Endothelial cell of umbilical vein (primary cell): ENCODE data around the gene ATG14. TPM values are rescaled to one million over a fixed set of nuclear protein-coding genes. Genes with fewer than 3 reads are reported as not detected.
A peak's percentile ranks its signal among the peaks of the same experiment; 100 is the strongest.

Source experiments
- BruUV-seq: library from RNA; stranded (reverse); fragments of 400-500 nt; replicated peaks from 2 replicates; lab custom pipeline; 2021; lab: Mats Ljungman, UMichigan
- CTCF ChIA-PET: fragments of 300-600, 350-600 bp; sonication (Branson Sonifier 250); formaldehyde crosslinking; loops from one replicate; lab custom pipeline; 2021; ENCODE audit warnings: antibody characterized with exemption, inconsistent platforms; lab: Charles Lee
- POLR2A ChIA-PET: fragments of 300-600, 350-600 bp; sonication (Branson Sonifier 250); formaldehyde crosslinking; loops from one replicate; lab custom pipeline; 2021; ENCODE audit warnings: antibody characterized with exemption, inconsistent platforms; lab: Charles Lee
- DNase-seq: peaks from one replicate; pipeline ENCODE4 v3.0.0-alpha.2; 2011; ENCODE audit warnings: low read depth, low spot score
- FAIRE-seq: peaks from 2 replicates; lab custom pipeline; 2011; peaks lifted over from hg19 to GRCh38; lab: Jason Lieb, UNC
- H2AFZ ChIP-seq: 2 replicates; pipeline ENCODE4 v1.6.0; 2012; ENCODE audit warnings: low read depth, low read length, control low read depth, inconsistent platforms
- H3K27ac ChIP-seq: 2 replicates; pipeline ENCODE4 v1.5.1; 2011; ENCODE audit warnings: low read depth, mild to moderate bottlenecking, control low read depth, low read length, moderate library complexity; ENCODE audit not compliant: insufficient read depth
- H3K27me3 ChIP-seq, 2 experiments: 2 replicates each; pipeline versions ENCODE4 v1.6.0 to v1.6.1; 2011; ENCODE audit warnings: low read length in 2 of 2, mixed read lengths in 1 of 2; ENCODE audit not compliant: control insufficient read depth in 2 of 2, insufficient read depth in 2 of 2
- H3K36me3 ChIP-seq, 2 experiments: 2 replicates in 1 of 2; 3 replicates in 1 of 2; pipeline ENCODE4 v1.5.1; 2011; ENCODE audit warnings: low read length in 2 of 2, mild to moderate bottlenecking in 1 of 2, moderate library complexity in 1 of 2; ENCODE audit not compliant: control insufficient read depth in 2 of 2, insufficient read depth in 2 of 2; ENCODE audit errors: extremely low read depth in 1 of 2
- H3K4me1 ChIP-seq: 3 replicates; pipeline ENCODE4 v1.5.1; 2011; ENCODE audit warnings: mild to moderate bottlenecking, low read length; ENCODE audit not compliant: control insufficient read depth, insufficient read depth; ENCODE audit errors: extremely low read depth
- H3K4me2 ChIP-seq: 2 replicates; pipeline ENCODE4 v1.6.1; 2011; ENCODE audit warnings: low read length, control low read depth, mixed read lengths; ENCODE audit not compliant: insufficient read depth
- H3K4me3 ChIP-seq, 3 experiments: fragments of 200-600 bp in 1 of 3; sonication (generic), shearing (Covaris generic) in 1 of 3; replicated peaks in 1 of 3; 2 replicates each; pipeline ENCODE4 v1.5.1; 2011 to 2016; ENCODE audit warnings: control low read depth in 3 of 3, low read length in 3 of 3, mild to moderate bottlenecking in 2 of 3, inconsistent platforms in 1 of 3, low read depth in 1 of 3, moderate library complexity in 1 of 3; ENCODE audit not compliant: insufficient read depth in 1 of 3
- H3K79me2 ChIP-seq: 2 replicates; pipeline ENCODE4 v1.6.0; 2012; ENCODE audit warnings: low read length, inconsistent platforms; ENCODE audit not compliant: control insufficient read depth, insufficient read depth
- H3K9ac ChIP-seq: replicated peaks from 2 replicates; pipeline ENCODE3; 2011; ENCODE audit warnings: low read length, control low read depth; ENCODE audit not compliant: insufficient read depth; ENCODE audit errors: extremely low read depth
- H3K9me1 ChIP-seq: replicated peaks from 3 replicates; pipeline ENCODE4 v1.6.0; 2011; ENCODE audit warnings: mild to moderate bottlenecking, low read length; ENCODE audit not compliant: control insufficient read depth, insufficient read depth; ENCODE audit errors: extremely low read depth
- H3K9me3 ChIP-seq: replicated peaks from 2 replicates; pipeline ENCODE4 v1.5.1; 2012; ENCODE audit warnings: low read length, inconsistent platforms; ENCODE audit not compliant: control insufficient read depth, insufficient read depth
- H4K20me1 ChIP-seq: replicated peaks from 2 replicates; pipeline ENCODE3; 2011; ENCODE audit warnings: mild to moderate bottlenecking, low read length; ENCODE audit not compliant: control insufficient read depth, insufficient read depth; ENCODE audit errors: extremely low read depth
- CTCF ChIP-seq, 2 donors: IDR thresholded peaks; 1 replicate in 1 of 2; 2 replicates in 1 of 2; pipeline ENCODE4 v1.5.1; 2011; ENCODE audit warnings: low read length in 2 of 2, mild to moderate bottlenecking in 2 of 2, moderate library complexity in 2 of 2, control low read depth in 1 of 2, inconsistent platforms in 1 of 2, low read depth in 1 of 2; ENCODE audit not compliant: insufficient read depth in 1 of 2; ENCODE audit errors: extremely low read depth in 1 of 2
- FOS ChIP-seq: IDR thresholded peaks from 2 replicates; pipeline ENCODE4 v1.6.1; 2011; ENCODE audit warnings: mild to moderate bottlenecking, low read length, moderate library complexity, borderline replicate concordance; ENCODE audit not compliant: insufficient read depth
- MAX ChIP-seq: IDR thresholded peaks from 2 replicates; pipeline ENCODE4 v1.6.1; 2011; ENCODE audit not compliant: insufficient read depth, insufficient read length
- MYC ChIP-seq: IDR thresholded peaks from one replicate; pipeline ENCODE4 v1.6.1; 2011; ENCODE audit warnings: mild to moderate bottlenecking, low read depth, low read length
- POLR2AphosphoS5 ChIP-seq: IDR thresholded peaks from 2 replicates; pipeline ENCODE4 v1.6.1; 2012; ENCODE audit warnings: low read depth, mild to moderate bottlenecking, control low read depth, low read length, moderate library complexity; ENCODE audit not compliant: insufficient read depth
- dilution Hi-C: fragments of 300-500 bp; cut with MboI; formaldehyde crosslinking; loops from one replicate; pipeline ENCODE4 v1.15.0; 2019; ENCODE audit warnings: low sequenced_read_pairs; ENCODE audit not compliant: extremely low pct_ligation_motif_present
- intact Hi-C: fragments of 100-400 bp; cut with micrococcal nuclease; formaldehyde crosslinking; loops from one replicate; pipeline ENCODE4 v1.10.0; 2022
- polyA plus RNA-seq, 4 experiments: library from polyadenylated mRNA; depleted of rRNA in 3 of 4; stranded (reverse) in 3 of 4; unstranded in 1 of 4; fragments of >200 nt; gene quantifications; 2 replicates each; pipeline versions ENCODE4 v1.2.1 to v1.2.3, GENCODE V29; 2011 to 2012; ENCODE audit warnings: missing spikeins in 1 of 4
- total RNA-seq: library from RNA; stranded (reverse); gene quantifications from 2 replicates; pipeline ENCODE4 v1.2.3, GENCODE V29; 2021

ATG14 gene
- total and polyA plus RNA-seq, 2 donors (not counting 3 experiments of a cell fraction or from before 2014, with no cell fraction given), result 5.9 to 10.0 TPM

GRCh38 chr14:55333711-55334485 lies 77.7 kb downstream of the ATG14 start:
- BruUV-seq, result no TSS peak
- FAIRE-seq (no peak), DNase-seq (peak; percentile 13)
- H3K27me3 ChIP-seq, result no peaks in the 10 kb centered on the region
- H3K4me3 ChIP-seq, result no peak overlapping the region
- no peak overlapping the region for H3K4me2 ChIP-seq
- peaks cover 1% of the 10 kb centered on the region for H4K20me1 ChIP-seq
- H2AFZ ChIP-seq, result no peak overlapping the region
- no peaks in the 10 kb centered on the region for H3K9me1 ChIP-seq
- dilution Hi-C loops, result no loop called here
- no peaks in the 10 kb centered on the region for H3K4me1 ChIP-seq
- POLR2A ChIA-PET, result no interaction called here
- H3K9ac ChIP-seq, result no peak overlapping the region
- H3K27ac ChIP-seq, result no peak overlapping the region
- no peak for TF ChIP-seq FOS
- no peak for TF ChIP-seq MYC
- no peak for TF ChIP-seq POLR2AphosphoS5
- peaks cover 9% of the 10 kb centered on the region for H3K79me2 ChIP-seq
- CTCF ChIA-PET, result interaction anchor here (0.8 to 1.9 kb wide), 4 partner anchors 12 to 55 kb away, joined by 3 to 9 read pairs (median 5); no protein-coding TSS in a partner anchor
- intact Hi-C loops, result no loop called here
- no peaks in the 10 kb centered on the region for H3K9me3 ChIP-seq
- no peaks in the 10 kb centered on the region for H3K36me3 ChIP-seq

GRCh38 chr14:55332654-55333570 lies 78.7 kb downstream of the ATG14 start:
- BruUV-seq, result no TSS peak
- Histone ChIP-seq H3K9me3 (no peaks in the 10 kb centered on the region), H3K27me3 (no peaks in the 10 kb centered on the region), H3K4me3 (no peak overlapping the region), H3K4me2 (no peak overlapping the region), H3K79me2 (peaks cover 10% of the 10 kb centered on the region), H3K9me1 (no peaks in the 10 kb centered on the region), H4K20me1 (peaks cover 3% of the 10 kb centered on the region), H3K27ac (no peak overlapping the region), H3K36me3 (no peaks in the 10 kb centered on the region), H3K4me1 (no peaks in the 10 kb centered on the region), H2AFZ (no peak overlapping the region), H3K9ac (no peak overlapping the region)
- ChIA-PET POLR2A (no interaction called here), CTCF (interaction anchor here (1.4 to 1.9 kb wide), 4 partner anchors 13 to 55 kb away, joined by 3 to 9 read pairs (median 5); no protein-coding TSS in a partner anchor)
- no peak for DNase-seq
- FAIRE-seq, result no peak
- TF ChIP-seq CTCF (IDR thresholded peaks at IDR 0.05; ENCODE audit: extremely low read depth in 1 of 2, insufficient read depth in 1 of 2, low read depth in 1 of 2, low read length in 2 of 2) (no peak), MAX (no peak)
- intact Hi-C loops (no loop called here), dilution Hi-C loops (no loop called here)
